Renal cortex interstitium (tissue), 11 donors: ENCODE data around the gene TECR. TPM values are rescaled to one million over a fixed set of nuclear protein-coding genes. Genes with fewer than 3 reads are reported as not detected.
"Not testable (repeated sequence)": the region's sequence is repeated elsewhere in the genome, so short reads cannot be mapped to it uniquely, and the experiment has no call there.

Source experiments
- DNase-seq, 11 donors: peaks; one replicate each; pipeline ENCODE4 v3.0.0-alpha.2; 2013; ENCODE audit warnings: low read depth in 9 of 11, low spot score in 4 of 11; ENCODE audit errors: extremely low read depth in 1 of 11
- polyA plus RNA-seq, 3 donors: library from polyadenylated mRNA; unstranded; fragments of 120-200 nt; gene quantifications; one replicate each; pipeline ENCODE4 v1.2.1, GENCODE V29; 2013; ENCODE audit not compliant: insufficient read length in 3 of 3

Gene TECR
- polyA plus RNA-seq, 3 donors: 130 to 151 (median 147) TPM

DNA sequence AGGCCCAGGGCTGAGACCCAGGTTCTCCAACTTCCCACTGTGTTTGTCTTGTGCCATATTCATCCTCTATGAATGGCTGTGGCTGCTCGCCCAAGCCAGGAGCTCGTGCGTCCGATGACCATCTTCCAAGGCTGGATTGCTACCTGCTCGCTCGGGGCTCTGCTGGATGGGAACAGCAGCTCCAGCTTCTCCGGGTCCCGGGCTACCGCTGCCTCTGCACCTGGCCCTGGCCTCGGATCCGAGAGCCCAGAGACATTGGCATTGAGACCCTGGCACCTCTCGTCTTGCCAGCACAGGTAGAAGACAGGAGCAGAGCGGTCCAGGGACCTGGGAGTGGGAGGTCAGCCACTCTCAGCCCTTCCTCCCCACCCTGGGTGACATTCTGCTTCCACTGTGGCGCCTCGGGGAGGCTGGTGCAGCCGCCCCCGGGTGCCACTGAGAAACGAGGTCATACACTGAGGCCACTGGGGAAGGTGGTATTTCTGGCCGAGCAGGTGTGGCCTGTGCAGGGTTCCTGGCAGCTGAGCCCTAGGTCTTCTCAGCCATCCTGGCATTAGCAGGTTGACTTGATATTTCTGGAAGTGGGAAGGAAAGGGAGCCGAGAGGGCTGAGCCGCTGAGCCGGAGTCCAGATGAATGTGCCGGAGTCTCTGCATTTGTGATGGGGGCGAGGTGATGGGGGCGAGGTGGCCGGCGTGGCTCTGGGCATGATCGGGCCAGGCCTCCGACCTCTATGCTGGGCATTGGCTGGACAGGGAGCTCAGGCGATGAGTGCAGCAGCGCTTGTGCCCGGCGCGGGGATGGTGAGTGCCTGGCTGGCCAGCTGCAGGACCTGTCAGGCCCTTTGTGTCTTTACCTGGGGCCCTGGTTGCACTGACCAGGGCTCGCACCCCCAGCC, 23.9 kb downstream of the TECR start:
- no peak for DNase-seq

DNA sequence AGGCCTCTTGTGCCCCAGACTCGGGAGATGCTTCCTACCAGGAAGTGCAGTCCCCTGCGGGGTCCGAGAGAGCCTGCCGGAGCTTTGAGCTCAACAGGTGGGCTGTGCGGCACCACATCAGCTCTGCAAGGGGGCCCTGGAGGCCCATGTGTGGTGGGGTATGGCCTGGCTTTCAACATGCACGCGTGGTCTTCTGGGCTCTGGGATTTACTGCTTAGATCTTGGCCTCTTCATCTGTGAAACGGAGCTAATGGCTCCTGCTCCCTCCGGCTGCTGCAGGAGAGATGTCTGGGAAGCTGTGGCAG, 24.5 kb downstream of the TECR start:
- no peak for DNase-seq

DNA sequence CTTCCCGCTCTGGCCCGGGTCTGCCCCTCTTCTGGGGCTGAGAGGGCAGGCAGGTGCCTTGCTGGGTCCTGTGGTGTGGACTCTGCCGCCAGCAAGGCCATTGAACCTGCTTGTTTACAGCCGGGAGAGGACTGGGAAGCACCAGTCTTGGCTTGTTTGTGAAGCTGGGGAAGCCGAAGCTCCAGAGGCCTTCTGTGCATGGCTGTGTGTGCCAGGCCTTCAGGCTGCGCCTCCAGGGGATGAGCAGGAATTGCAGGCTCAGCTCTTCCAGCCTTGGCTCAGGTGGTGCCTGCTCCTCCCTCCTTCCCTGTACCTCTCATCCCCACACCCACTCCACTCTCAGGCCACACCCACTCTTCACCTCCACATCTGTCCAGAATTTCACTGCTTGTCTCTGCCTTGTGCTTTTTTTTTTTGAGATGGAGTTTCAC, 25.0 kb downstream of the TECR start:
- no peak for DNase-seq

DNA sequence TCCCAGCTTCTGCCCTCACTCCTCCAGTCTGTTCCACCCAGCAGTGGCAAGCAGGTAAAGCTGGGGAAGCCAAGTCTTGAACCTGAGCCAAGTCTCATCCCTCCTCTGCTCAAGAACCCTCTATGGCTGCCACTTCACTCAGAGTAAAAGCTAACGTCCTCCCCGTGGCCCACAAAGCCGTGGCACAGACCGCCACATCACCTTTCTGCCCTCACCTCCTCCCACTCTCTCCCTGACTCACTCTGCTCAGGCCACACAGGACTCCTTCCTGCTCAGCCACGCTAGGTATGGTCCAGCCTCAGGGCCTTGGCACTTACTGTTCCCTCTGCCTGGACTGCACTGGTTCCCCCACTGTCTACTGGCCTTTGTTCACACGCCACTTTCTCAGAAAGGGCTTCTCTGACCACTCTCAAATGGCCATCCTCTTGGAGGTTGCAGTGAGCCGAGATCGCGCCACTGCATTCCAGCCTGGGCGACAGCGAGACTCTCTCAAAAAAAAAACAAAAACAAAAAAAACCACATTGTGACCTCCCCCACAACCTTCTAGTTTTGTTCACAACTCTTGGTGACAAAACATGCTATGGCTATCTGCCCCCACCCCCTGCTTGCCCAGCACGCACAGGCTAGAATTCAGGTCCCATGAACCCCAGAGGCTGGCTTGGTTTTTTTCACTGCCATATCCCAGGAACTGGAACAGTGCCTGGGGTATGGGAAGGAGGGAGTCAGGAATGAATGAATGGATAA, 26.7 kb downstream of the TECR start:
- no peak for DNase-seq

DNA sequence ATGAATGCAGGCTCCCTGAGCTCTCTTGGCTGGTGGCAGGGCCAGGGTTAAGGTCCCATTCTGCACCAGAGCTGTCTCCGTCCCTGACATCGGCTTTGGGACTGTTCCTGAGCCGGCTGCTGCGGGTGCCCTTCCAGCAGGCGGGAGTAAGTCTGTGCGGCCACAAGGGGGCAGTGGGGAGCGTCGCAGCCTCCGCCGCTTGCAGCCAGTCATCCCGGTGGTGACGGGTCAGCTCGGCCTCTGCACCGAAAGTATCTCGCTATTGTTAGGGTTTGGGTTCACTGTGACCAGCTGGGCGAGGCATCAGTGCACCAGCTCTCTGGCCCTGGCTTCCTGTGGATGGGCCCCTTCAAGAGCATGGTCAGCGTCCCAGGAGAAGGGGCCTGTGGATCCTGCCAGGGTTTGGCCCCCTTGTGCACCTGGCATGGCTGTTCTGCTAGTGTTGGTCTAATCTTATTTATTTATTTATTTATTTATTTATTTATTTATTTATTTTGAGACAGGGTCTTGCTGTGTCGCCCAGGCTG, 27.3 kb downstream of the TECR start:
- peak in 6 of 11 donors; percentile 40 to 66 (median 54) for DNase-seq

DNA sequence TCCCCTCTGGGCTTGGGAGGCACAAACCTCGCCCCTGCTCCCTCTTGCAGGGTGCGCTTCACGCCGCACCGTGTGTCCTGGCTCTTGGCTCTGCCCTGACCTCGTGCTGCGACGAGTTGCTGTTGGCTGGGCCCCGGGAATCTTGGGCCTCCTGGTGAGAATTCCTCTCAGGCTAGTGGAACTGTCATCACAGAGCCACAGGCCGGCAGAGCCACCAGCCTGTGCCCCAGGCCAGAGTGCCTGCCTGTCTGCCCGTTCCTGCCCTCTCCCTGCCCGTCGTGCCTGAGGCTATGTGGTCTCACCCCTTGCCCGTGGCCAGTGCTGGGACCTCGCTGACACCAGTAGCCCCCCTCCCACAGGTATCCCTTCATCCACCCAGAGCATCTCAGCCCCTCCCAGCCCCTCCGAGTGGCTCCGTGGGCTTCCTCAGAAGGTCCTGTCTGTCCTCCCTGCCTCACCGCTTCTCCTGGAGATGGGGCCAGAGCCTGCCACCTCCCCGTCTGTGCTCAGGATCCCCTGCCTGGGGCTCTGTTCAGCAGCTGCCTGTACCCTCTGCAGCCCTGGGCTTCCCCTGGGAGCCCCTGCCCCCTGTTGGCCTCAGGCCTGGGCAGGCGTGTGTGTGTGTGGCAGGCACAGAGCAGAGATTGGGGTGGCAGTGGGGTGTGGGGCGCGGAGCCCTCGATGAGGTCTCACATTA, 29.1 kb downstream of the TECR start:
- DNase-seq: no peak

DNA sequence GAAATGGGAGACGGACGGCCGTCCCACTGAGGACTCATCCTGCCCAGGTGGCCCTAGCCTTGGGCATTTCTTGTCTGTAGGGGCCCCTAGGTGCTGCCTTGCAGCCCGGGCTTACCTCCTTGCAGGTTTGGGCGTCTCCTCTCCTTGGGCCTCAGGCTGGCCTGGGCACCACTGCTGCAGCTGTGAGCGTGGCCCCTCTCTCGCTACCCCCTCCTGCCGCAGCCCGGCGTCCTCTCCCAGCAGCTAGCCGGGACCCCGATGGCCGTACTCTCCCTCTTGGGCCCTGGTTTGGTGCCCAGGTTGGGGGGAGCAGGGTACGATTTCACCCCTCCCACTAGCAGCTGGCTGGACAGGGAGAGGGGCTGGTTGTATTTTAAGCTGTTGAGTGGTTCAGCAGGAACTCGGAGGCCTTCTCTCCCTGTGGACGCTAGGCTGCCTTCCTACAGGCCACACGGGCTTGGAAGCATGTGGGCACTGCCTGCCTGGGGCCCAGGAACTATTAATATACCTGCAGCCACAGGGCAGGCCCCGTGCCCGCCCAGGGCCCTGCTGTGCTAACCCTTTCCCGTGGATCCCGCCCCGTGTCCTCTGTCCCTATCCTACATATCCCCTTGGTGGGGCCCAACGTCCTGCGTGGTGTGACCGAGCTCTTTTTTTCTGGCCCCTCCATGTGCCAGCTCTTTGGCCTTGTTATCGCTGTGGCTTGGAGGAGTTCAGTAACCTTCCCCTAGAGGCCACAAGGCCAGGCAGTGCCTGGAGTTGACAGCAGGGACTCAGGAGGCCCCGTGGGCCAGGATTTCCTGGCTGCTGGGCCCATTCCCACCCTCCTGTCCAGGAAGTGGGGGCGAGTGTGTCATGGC, 30.8 kb downstream of the TECR start:
- no peak for DNase-seq

DNA sequence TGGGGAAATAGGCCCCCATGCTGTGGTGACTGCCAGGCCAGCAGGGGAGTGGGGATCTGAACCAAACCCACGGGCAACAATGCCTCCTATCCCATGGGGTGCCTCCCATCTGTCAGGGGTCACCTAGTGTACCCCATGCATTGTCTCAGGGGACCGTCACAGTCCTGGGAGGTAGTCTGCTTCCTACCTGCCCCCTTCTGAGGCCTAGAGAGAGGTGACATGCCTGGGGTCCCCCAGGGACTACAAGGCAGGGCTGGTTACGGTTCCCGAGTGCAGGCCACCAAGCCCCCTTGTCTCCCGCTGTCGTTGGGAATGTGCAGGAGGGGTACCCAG, 31.3 kb downstream of the TECR start:
- DNase-seq: no peak

DNA sequence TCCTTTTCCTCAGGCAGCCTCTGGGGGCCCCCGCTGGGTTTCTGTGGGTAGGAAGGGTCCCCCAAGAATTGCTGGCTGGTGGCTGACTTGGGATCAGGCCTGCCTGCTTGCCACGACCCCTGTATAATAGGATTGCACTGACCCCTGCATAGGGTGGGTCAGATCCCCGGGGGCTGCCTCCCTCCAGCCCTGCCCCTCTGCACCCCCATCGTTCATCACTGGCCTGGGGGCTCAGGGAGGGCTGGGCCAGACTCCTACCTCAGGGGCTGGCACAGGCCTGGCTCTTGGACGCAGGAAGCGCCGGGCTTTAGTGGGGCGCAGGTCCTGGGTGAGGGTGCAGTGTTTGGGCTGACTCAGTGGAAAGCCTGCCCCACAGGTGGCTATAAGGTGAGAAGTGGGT, 31.9 kb downstream of the TECR start:
- no peak for DNase-seq

DNA sequence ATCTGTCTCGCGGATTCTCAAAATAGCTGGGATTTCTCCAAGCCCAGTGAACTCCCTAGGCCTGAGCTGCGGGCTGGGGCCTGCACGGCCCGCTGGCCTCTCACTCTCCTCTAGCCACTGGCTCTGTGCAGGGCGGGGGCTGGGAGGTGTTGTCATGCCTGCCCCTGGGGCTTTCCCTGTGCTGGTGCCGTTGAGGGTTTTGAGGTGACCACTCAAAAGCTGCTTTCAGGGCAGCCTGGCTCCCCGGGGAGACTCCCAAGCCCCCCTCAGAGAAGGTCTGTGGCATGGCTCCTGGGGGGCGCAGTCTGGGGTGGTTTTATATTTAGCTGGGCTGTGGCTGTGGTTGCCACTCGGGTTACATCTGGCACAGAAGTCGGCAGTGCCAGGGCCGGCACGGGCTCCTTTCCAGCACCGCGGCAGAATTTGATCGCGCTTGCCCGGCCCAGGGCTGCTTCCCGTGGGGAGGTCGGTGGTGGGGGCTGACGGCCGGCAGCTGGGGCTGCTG, 32.5 kb downstream of the TECR start:
- peak in 1 of 11 donors; percentile 11 for DNase-seq

DNA sequence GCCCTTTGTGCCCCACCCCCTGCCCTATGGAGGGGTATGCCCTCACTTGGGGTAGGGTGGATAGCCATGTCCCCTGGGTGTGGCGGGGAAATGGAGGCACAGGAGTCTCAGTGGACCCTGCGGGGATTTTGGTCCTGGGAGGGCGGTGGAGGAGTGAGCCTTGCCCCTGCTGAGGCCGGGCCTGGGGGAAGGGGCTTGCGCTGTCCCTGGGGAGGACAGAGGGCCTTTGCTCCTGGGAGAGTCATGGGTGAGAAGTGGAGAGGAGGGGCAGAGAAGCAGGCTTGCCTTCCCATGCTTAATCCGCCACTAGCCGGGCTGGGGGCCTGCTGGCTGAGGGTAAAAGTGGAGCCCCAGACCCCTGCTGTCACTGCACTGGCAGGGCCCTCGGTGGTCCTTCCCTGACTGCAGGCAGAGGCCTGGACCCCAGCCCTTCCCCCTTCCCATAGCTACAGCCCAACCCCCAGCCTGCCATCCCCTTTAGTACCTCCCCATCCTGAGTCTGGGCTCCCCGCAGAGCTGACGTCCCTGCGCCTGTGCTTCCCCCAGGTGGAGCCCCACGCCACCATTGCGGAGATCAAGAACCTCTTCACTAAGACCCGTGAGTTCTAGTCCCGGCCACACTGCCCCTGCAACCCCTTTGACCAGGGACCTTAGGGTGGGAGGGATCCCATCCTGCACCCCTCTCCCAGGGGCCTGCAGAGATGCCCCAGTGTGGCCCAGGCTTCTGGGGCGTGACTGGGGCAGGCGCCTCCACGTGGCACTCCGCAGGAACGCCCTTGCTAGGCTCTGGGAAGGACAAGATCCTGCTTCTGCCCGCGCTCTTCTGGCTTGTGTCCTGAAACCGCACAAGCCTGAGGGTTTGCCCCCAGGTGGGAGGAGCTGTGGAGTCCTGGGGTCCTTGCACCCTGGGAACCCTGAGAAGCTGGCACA, 33.5 kb downstream of the TECR start:
- DNase-seq: no peak

DNA sequence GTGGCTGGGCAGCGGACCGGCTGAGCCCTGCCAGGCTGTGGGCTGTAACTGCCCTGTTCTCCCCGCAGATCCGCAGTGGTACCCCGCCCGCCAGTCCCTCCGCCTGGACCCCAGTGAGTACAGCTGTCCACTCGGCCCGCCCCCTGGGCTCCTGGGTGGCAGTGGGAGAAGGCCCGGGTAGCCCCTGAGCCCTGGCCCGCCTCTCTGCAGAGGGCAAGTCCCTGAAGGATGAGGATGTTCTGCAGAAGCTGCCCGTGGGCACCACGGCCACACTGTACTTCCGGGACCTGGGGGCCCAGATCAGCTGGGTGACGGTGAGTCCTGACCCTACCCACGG, 34.2 kb downstream of the TECR start:
- no peak for DNase-seq

DNA sequence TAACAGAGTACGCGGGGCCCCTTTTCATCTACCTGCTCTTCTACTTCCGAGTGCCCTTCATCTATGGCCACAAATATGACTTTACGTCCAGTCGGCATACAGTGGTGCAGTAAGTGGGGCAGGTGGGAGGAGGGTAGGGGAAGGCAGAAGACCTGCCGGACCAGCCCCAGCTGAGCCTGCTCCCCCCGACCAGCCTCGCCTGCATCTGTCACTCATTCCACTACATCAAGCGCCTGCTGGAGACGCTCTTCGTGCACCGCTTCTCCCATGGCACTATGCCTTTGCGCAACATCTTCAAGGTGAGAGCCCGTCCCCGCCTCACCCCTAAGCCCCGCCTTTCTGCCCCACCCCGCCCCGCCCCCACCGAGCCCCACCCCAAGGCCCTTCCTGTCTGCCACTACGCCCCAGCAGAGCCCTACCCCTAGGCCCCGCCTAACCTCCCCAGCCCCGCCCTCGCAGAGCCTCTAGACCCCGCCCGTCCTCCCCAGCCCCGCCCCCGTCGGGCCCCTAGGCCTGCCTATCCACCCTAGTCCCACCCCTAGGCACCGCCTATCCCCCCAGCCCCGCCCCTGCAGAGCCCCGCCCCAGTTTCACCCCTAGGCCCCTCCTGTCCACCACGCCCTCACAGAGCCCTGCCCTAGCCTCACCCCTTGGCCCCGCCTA, 34.7 kb downstream of the TECR start:
- DNase-seq: no peak

DNA sequence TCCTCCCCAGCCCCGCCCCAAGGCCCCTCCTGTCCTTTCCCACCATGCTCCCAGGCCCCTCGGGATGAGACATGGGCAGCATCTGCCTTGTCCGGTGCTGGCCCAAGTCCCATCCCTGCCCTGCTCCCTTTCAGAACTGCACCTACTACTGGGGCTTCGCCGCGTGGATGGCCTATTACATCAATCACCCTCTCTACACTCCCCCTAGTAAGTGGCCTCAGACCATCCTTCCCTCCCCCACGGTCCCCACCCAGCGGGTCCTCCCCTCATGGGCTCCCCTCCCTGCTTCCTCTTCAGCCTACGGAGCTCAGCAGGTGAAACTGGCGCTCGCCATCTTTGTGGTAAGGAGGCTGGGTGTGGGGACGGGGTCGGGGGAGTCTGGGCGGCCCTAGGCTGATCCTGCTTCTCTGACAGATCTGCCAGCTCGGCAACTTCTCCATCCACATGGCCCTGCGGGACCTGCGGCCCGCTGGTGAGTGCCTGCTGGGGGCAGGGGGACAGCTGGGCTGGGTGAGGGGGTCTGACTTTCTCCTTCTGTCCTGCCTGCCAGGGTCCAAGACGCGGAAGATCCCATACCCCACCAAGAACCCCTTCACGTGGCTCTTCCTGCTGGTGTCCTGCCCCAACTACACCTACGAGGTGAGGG, 35.4 kb downstream of the TECR start:
- DNase-seq: not testable (repeated sequence)

DNA sequence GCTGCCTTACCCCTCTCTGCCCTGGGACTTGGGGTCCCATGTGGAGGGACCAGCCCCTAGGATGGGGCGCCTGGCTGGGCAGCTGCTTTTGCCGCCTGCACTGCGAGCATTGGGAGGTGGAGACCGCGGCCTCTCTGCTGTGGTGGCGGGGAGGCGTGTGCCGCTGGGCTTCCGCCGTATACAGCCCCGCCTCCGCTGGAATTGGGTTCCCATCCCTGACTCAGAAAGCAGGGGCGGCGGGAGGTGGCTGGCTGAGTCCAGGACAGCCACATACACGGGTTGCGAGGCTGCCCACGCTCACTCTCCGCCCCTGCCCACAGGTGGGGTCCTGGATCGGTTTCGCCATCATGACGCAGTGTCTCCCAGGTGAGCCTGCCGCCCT, 35.9 kb downstream of the TECR start:
- no peak for DNase-seq

DNA sequence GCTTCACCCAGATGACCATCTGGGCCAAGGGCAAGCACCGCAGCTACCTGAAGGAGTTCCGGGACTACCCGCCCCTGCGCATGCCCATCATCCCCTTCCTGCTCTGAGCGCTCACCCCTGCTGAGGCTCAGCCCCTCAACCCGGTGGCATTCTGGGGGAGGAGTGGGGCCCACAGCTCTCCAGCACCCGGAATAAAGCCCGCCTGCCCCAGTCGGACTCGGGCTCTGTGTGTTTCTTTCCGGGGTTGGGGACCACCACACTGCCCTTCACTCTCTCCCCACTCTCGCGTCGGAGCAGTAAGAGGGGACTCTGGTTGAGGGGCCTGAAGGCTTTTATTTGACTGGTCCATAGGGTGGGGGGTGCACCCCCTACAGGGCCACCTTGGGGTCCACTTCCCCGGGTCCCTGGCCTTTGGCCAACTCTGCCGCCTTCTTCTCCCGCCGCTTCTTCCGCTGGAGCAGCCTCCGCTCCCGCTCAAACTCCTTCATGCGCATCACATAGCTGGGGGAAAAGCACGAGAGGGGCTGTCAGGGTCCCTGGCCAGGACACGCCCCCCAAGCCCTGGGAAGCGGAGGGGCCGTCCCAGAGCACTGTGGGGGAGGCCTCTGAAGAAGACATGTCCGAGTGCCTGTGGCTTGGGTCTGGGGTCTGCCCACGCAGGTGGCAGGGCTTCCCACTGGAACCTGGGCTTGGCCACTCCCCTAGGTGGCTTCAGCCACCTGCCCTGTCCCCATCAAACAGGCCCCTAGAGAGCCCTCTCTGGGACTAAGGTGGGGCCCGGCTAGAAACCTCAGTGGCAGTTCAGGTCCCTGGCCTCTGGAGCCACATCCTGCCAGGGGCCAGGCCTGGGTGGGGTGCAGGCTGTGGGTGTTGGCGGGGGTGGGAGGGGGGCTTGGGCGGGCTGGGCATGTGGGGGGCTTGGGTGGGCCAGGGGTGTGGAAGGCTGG, 36.6 kb downstream of the TECR start:
- DNase-seq: no peak
